ENCODE data around the gene MIOX. TPM values are rescaled to one million over a fixed set of nuclear protein-coding genes. Genes with fewer than 3 reads are reported as not detected.

MIOX gene
- total RNA-seq, 1 donor from 2014 or later: not detected

GRCh38 chr22:50529897-50530579 lies 43.4 kb downstream of the MIOX start, which contains the start of gene TYMP:
Gene TYMP, minus strand, starts transcription at chr22:50530012. Its CDS starts 303 bp downstream, at chr22:50529709.
- ATAC-seq (peak; percentile 56 to 67), DNase-seq (peak; percentile 94)
- peak within 1 kb of the TSS; percentile 100 for H3K27ac ChIP-seq
- intact Hi-C loops (cut with DNase I): no loop called here
- no peaks in the 10 kb centered on the region for H3K27me3 ChIP-seq (ENCODE audit: low read depth)
- no peaks in the 10 kb centered on the region for H3K9me3 ChIP-seq
- H3K4me1 ChIP-seq: peaks cover 56% of the 10 kb centered on the region
- peak within 1 kb of the TSS; percentile 79 for H3K4me3 ChIP-seq
- H3K36me3 ChIP-seq: no peaks in the 10 kb centered on the region
- TF ChIP-seq, protein P1, sequence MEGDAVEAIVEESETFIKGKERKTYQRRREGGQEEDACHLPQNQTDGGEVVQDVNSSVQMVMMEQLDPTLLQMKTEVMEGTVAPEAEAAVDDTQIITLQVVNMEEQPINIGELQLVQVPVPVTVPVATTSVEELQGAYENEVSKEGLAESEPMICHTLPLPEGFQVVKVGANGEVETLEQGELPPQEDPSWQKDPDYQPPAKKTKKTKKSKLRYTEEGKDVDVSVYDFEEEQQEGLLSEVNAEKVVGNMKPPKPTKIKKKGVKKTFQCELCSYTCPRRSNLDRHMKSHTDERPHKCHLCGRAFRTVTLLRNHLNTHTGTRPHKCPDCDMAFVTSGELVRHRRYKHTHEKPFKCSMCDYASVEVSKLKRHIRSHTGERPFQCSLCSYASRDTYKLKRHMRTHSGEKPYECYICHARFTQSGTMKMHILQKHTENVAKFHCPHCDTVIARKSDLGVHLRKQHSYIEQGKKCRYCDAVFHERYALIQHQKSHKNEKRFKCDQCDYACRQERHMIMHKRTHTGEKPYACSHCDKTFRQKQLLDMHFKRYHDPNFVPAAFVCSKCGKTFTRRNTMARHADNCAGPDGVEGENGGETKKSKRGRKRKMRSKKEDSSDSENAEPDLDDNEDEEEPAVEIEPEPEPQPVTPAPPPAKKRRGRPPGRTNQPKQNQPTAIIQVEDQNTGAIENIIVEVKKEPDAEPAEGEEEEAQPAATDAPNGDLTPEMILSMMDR (IDR thresholded peaks at IDR 0.05): no peak

DNA sequence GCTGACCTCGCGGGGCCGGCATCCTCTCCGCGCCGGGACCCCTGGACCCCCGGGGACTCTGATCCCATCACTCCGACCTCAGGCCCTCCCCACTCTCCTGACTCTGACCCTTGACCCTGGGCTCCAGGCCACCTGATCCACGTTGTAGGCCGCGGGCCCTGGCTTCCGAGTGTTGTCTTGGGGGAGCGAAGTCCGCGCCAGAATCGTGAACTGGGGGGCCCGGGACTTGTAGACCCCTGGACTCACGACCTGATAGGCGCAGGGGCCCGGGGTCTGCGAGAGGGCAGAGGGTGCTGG lies 43.9 kb downstream of the MIOX start:
- Histone ChIP-seq H3K27me3 (ENCODE audit: low read depth) (no peaks in the 10 kb centered on the region), H3K4me3 (peak overlapping the region; percentile 79), H3K36me3 (no peaks in the 10 kb centered on the region), H3K9me3 (no peaks in the 10 kb centered on the region), H3K27ac (peak overlapping the region; percentile 100), H3K4me1 (peaks cover 56% of the 10 kb centered on the region)
- TF ChIP-seq, protein P1 (IDR thresholded peaks at IDR 0.05): no peak
- ATAC-seq (peak in 1 of 2 donors; percentile 0), DNase-seq (no peak)
- intact Hi-C loops (cut with DNase I): no loop called here

GRCh38 chr22:50530877-50531545 lies 44.4 kb downstream of the MIOX start:
- Histone ChIP-seq H3K9me3 (no peaks in the 10 kb centered on the region), H3K27me3 (ENCODE audit: low read depth) (no peaks in the 10 kb centered on the region), H3K4me1 (peaks cover 56% of the 10 kb centered on the region), H3K27ac (peak overlapping the region; percentile 100), H3K4me3 (peak overlapping the region; percentile 79), H3K36me3 (no peaks in the 10 kb centered on the region)
- peak; percentile 96 for DNase-seq
- intact Hi-C loops (cut with DNase I): no loop called here
- peak; percentile 70 to 78 for ATAC-seq
- TF ChIP-seq, protein P1 (IDR thresholded peaks at IDR 0.05): no peak

- Histone ChIP-seq H3K36me3 (no peaks in the 10 kb centered on the region), H3K4me1 (peaks cover 53% of the 10 kb centered on the region), H3K9me3 (no peaks in the 10 kb centered on the region), H3K27ac (peak overlapping the region; percentile 100), H3K4me3 (peak overlapping the region; percentile 79), H3K27me3 (ENCODE audit: low read depth) (no peaks in the 10 kb centered on the region)
- intact Hi-C loops (cut with DNase I): no loop called here
- DNase-seq (peak; percentile 91), ATAC-seq (peak; percentile 54 to 63)
- TF ChIP-seq, protein P1 (IDR thresholded peaks at IDR 0.05): no peak
These were observed 44.9 kb downstream of the MIOX start for GRCh38 chr22:50531546-50531961.

- Histone ChIP-seq H3K27ac (peak overlapping the region; percentile 100), H3K4me3 (peak overlapping the region; percentile 79), H3K4me1 (peaks cover 50% of the 10 kb centered on the region), H3K27me3 (ENCODE audit: low read depth) (no peaks in the 10 kb centered on the region), H3K36me3 (no peaks in the 10 kb centered on the region), H3K9me3 (no peaks in the 10 kb centered on the region)
- TF ChIP-seq, protein P1 (IDR thresholded peaks at IDR 0.05): no peak
- ATAC-seq (peak; percentile 61 to 65), DNase-seq (peak; percentile 90)
- intact Hi-C loops (cut with DNase I): no loop called here
These were observed 45.5 kb downstream of the MIOX start for GRCh38 chr22:50531962-50532674.

Measured in lower lobe of right lung (tissue), 2 donors.